ENCODE measurements around the gene CH25H. TPM values are rescaled to one million over a fixed set of nuclear protein-coding genes. Genes with fewer than 3 reads are reported as not detected.

CH25H gene
- total and polyA plus RNA-seq, 10 of the 15 experiments (the other 5 are each of a cell fraction or from before 2014, with no cell fraction given) = not detected

DNA sequence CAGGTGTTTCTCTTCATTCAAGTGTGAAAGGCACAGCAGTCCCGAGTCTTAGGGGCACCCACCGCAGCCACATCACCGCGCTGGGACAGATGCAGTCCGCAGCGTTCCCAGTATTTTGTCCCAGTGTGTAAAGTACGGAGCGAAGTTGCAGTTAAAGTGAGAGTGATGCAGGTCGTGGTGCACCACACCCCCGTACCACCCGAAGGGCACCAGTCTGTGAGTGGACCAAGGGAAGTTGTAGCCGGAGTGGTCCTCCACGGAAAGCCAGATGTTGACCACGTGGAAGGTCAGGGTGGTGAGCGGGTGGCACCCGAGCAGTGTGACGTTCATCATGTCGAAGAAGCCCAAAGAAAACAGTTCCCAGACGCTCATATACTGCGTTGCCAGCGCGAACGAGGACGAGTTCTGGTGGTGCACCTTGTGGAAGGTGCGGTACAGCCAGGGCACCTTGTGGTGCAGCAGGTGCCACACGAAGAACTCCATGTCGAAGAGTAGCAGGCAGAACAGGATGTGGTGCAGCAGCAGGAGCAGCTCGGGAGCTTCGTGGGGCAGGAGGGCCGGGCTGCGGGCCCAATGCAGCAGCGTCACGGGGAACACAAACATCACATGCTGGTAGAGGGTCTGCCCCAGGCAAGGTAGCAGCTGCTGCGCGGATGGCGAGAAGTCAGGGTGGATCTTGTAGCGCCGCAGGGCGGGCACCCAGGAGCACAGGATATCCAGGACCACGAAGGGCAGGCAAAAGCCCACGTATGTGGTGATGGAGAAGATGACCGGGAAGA, 526 bp downstream of the CH25H start:
- Histone ChIP-seq H3K36me3 (ENCODE audit: control insufficient read depth in 2 of 2, insufficient read depth in 2 of 2, low read length in 1 of 2) (no peaks in the 10 kb centered on the region), H3K27me3 (replicated peaks in 1 of 2; ENCODE audit: control insufficient read depth in 2 of 2, insufficient read depth in 2 of 2, low read length in 1 of 2) (peaks cover 8 to 26% of the 10 kb centered on the region in 2 experiments), H3K27ac (ENCODE audit: control insufficient read depth, insufficient read depth) (no peak overlapping the region), H4K20me1 (ENCODE audit: control insufficient read depth, insufficient read depth) (no peaks in the 10 kb centered on the region), H3K79me2 (ENCODE audit: control insufficient read depth, insufficient read depth, low read length) (no peaks in the 10 kb centered on the region), H3K9me3 (replicated peaks; ENCODE audit: control insufficient read depth, insufficient read depth, low read length) (no peaks in the 10 kb centered on the region), H3K4me1 (ENCODE audit: control insufficient read depth, insufficient read depth, low read length) (peaks cover 24% of the 10 kb centered on the region), H3K9ac (ENCODE audit: control insufficient read depth, insufficient read depth, low read length) (no peak overlapping the region), H2AFZ (ENCODE audit: control insufficient read depth, low read depth, low read length) (peak overlapping the region; percentile 63), H3K4me2 (ENCODE audit: control insufficient read depth, insufficient read depth) (peak overlapping the region; percentile 51), H3K4me3 (peak overlapping the region; percentile 66; the same call in 1 of the 2 replicates)
- in situ Hi-C loops (cut with MboI) (no loop called here), intact Hi-C loops (cut with micrococcal nuclease; ENCODE audit: unreplicated experiment) (no loop called here)
- FAIRE-seq (no peak), DNase-seq (ENCODE audit: low read depth, low spot score) (no peak), ATAC-seq (peak; percentile 39)
- 6% methylated on average over 41 of the region's 42 CpGs for WGBS (ENCODE audit: insufficient coverage, insufficient replicate concordance, low lambda C conversion rate, missing lambda C conversion rate)
- no TSS peak for BruUV-seq (replicated peaks)
- CTCF ChIA-PET = interaction anchor here (1.0 to 4.6 kb wide), 12 partner anchors 9 to 519 kb away, joined by 3 to 45 read pairs (median 6); no protein-coding TSS in a partner anchor
- POLR2A ChIA-PET = no interaction called here
- RAD21 ChIA-PET (ENCODE audit: unreplicated experiment) = interaction anchor here (1.0 to 5.2 kb wide), 9 partner anchors 39 to 371 kb away, joined by 3 to 46 read pairs (median 5); no protein-coding TSS in a partner anchor
- SMC1A ChIA-PET (ENCODE audit: uncharacterized antibody, unreplicated experiment) = interaction anchor here (0.6 to 6.7 kb wide), 11 partner anchors 12 to 518 kb away, joined by 3 to 72 read pairs (median 5); no protein-coding TSS in a partner anchor
- TF ChIP-seq TAF1 (IDR thresholded peaks at IDR 0.05; ENCODE audit: borderline replicate concordance, low read depth, low read length) (no peak), E2F4 (IDR thresholded peaks at IDR 0.05; ENCODE audit: low read depth, low read length) (no peak), MYC (IDR thresholded peaks at IDR 0.05; ENCODE audit: insufficient read depth, insufficient read length, insufficient replicate concordance, low read length, severe bottlenecking) (no peak), NFXL1 (IDR thresholded peaks at IDR 0.05; ENCODE audit: borderline replicate concordance) (no peak), ZBTB11 (CRISPR knock-in tag; IDR thresholded peaks at IDR 0.05) (no peak), EED (IDR thresholded peaks at IDR 0.05; ENCODE audit: low read depth) (no peak), STAT1 (conservative IDR thresholded peaks at IDR 0.05) (no peak), NFIC (IDR thresholded peaks at IDR 0.05; ENCODE audit: low read depth, low read length) (no peak), SRF (IDR thresholded peaks at IDR 0.05; ENCODE audit: low read depth in 2 of 2, low read length in 2 of 2) (no peak), NFYA (IDR thresholded peaks at IDR 0.05; ENCODE audit: borderline replicate concordance, low read depth, low read length) (no peak), CBX5 (IDR thresholded peaks at IDR 0.05; ENCODE audit: low read depth) (no peak), FOXM1 (IDR thresholded peaks at IDR 0.05; ENCODE audit: low read depth, low read length) (no peak), TCF3 (IDR thresholded peaks at IDR 0.05; ENCODE audit: borderline replicate concordance, insufficient read depth, low read depth, low read length) (no peak), CHD2 (IDR thresholded peaks at IDR 0.05; ENCODE audit: borderline replicate concordance, low read depth, low read length) (no peak)
- TF ChIP-seq, protein P1, sequence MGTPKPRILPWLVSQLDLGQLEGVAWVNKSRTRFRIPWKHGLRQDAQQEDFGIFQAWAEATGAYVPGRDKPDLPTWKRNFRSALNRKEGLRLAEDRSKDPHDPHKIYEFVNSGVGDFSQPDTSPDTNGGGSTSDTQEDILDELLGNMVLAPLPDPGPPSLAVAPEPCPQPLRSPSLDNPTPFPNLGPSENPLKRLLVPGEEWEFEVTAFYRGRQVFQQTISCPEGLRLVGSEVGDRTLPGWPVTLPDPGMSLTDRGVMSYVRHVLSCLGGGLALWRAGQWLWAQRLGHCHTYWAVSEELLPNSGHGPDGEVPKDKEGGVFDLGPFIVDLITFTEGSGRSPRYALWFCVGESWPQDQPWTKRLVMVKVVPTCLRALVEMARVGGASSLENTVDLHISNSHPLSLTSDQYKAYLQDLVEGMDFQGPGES (IDR thresholded peaks at IDR 0.05) = no peak
